Hypothalamus (tissue), 51 donors: ENCODE data around the gene LRRC37A3.
A peak's percentile ranks its signal among the peaks of the same experiment; 100 is the strongest.
"Not testable (repeated sequence)": the region's sequence is repeated elsewhere in the genome, so short reads cannot be mapped to it uniquely, and the experiment has no call there.

Experiments
- DNase-seq, 51 donors: peaks; one replicate each; lab custom pipeline; 2025; lab: John Stamatoyannopoulos, UW

Gene LRRC37A3

GRCh38 chr17:64837018-64837761 is 82.1 kb downstream of the LRRC37A3 start:
- peak; percentile 6 to 90 (median 69) for DNase-seq

DNA sequence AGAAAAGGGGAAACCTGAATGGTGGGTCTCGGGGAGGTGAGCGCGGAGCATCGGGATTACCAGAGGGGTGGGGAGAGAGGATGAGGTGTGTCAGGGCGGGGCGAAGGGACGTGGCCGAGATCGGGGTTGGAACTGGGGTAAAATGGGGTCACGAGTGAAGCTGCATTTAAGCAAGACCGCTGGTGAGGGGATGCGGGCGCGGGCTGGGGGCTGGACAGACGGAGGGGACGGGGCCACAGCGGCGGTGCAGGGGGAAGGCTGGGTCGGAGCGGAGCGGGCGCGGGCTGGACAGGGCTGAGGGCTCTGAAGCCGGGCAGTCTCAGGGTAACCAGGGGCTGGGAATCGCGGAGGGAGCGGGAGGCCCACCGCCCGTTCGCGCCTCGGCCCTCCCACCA is 82.7 kb downstream of the LRRC37A3 start:
- peak in 9 of 51 donors; percentile 8 to 42 (median 21) for DNase-seq

- peak in 5 of 51 donors; percentile 1 to 10 (median 4) for DNase-seq
Observed at GRCh38 chr17:64834060-64834459, 85.2 kb downstream of the LRRC37A3 start.

- DNase-seq = not testable (repeated sequence)
Observed at GRCh38 chr17:64830631-64831040, 88.6 kb downstream of the LRRC37A3 start.

DNA sequence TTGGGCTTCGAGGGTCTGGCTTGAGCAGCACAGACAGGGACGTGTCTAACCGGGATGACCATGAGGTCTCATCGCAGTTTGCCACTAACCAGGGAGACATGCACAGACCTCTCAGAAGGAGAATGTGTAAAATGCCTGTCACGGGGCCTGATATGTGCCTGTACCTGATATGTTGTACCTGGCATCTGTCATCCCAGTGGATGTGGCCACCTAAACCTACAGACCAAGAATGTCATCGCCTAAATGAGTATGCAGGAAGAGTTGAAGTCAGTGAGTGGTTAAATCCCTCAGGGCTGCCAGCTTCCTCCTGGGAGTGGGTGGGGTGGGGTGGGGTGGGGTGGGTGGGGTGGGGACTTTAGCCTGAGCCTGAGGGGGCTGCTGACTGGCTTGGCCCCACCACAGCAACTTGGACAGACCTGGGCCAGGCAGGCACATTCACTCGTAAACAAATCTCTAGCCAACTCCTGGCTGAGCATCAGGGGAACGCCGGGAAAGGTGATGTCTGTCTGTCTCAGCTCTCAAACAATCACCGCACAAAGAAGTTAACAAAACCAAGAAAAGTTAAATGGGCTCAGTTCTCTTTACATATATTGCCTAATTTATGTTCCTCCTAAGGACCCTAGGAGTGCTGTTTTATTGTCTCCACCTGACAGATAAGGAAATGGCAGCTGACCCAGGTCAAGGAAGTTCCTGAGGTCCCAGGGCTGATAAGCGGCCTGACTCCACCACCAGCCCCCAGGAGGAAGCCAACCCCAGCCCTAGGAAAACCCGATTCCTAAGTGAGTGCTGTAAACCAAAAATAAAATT is 89.3 kb downstream of the LRRC37A3 start:
- DNase-seq = not testable (repeated sequence)

GRCh38 chr17:64829068-64829467 is 90.2 kb downstream of the LRRC37A3 start:
- DNase-seq = not testable (repeated sequence)

- not testable (repeated sequence) for DNase-seq
Observed at GRCh38 chr17:64818904-64819303, 100.4 kb downstream of the LRRC37A3 start.

DNA sequence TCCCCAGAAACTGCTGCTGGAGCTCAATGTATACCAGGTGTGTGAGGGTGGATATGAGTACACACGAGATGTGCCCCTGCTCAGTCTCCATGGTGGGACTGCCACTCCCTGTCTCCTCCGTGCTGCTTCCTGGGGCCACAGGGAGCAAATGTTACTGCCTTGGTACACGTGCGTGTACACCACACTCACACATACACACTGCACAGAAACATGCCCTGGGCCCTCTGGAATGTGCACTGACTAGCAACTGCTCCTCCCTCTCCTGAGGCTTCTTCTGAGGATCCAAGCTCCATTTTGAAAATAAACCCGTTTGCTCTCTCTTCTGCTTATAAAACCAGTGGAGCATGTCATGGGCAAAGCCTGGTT is 103.5 kb downstream of the LRRC37A3 start:
- not testable (repeated sequence) for DNase-seq

GRCh38 chr17:64814993-64815832 is 104.1 kb downstream of the LRRC37A3 start:
- DNase-seq = not testable (repeated sequence)

DNA sequence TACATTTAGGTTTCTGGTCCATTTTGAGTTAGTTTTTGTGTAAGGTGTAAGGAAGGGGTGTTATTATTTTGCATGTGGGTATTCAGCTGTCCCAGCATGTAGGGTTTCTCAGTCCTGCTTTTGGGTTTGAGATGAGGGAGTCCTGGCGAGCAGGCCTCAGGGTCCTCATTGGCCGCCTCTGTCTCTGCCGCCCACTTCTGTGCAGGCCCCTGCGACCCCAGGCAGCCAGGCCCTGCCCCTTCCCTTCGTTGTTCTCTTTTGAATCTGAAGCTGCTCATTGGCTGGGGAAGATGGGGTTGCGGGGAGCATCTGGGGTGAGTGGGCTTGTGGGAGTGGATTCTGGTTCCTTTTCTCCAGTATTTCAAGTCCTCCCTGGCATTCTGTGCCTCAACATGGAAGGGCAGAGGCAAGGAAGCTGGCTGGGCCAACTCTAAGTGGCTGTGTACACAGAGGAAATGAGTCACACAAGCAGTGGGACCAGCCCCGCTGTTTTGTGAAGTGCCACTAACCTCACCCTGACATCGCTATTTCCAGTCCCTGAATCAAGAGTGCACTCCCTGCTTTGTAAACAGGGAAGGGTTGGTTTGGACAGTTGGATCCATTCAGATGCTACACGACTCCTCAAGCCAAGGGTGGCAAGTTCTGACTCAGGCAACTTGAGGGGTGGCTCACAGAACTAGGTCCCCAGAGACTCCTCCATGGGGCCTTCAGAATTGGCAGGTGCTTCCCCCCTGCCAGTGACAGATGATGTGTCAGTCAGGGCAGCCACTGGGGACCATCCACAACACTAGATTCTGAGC is 110.9 kb downstream of the LRRC37A3 start:
- DNase-seq = not testable (repeated sequence)
